Fibroblast of lung (primary cell): ENCODE measurements around the gene LRRC15. TPM values are rescaled to one million over a fixed set of nuclear protein-coding genes. Genes with fewer than 3 reads are reported as not detected.

ENCODE experiments used
- DNase-seq, 2 donors: peaks; one replicate each; pipeline versions ENCODE4 v3.0.0 to v3.0.0-alpha.2; 2010; ENCODE audit warnings: low read depth in 2 of 2
- H2AFZ ChIP-seq: 2 replicates; pipeline ENCODE4 v1.5.1; 2012; ENCODE audit warnings: low read length, control low read depth, inconsistent platforms
- H3K27ac ChIP-seq: 2 replicates; pipeline ENCODE4 v1.5.1; 2011; ENCODE audit warnings: low read length, control low read depth; ENCODE audit not compliant: insufficient read depth
- H3K27me3 ChIP-seq: 2 replicates; pipeline ENCODE4 v1.5.1; 2011; ENCODE audit warnings: mild to moderate bottlenecking, low read length; ENCODE audit not compliant: control insufficient read depth, insufficient read depth
- H3K36me3 ChIP-seq: 2 replicates; pipeline ENCODE4 v1.5.1; 2011; ENCODE audit warnings: low read length; ENCODE audit not compliant: control insufficient read depth, insufficient read depth
- H3K4me1 ChIP-seq: 2 replicates; pipeline ENCODE4 v1.5.1; 2011; ENCODE audit warnings: low read length; ENCODE audit not compliant: control insufficient read depth, insufficient read depth; ENCODE audit errors: extremely low read depth
- H3K4me2 ChIP-seq: 2 replicates; pipeline ENCODE4 v1.5.1; 2011; ENCODE audit warnings: low read length, control low read depth; ENCODE audit not compliant: insufficient read depth; ENCODE audit errors: extremely low read depth
- H3K4me3 ChIP-seq, 4 experiments: fragments of 200-600 bp in 1 of 4; sonication (generic) in 1 of 4; replicated peaks in 1 of 4; 2 replicates each; pipeline ENCODE4 v1.5.1; 2011 to 2016; ENCODE audit warnings: low read length in 4 of 4, low read depth in 3 of 4, mild to moderate bottlenecking in 3 of 4, control low read depth in 2 of 4, inconsistent platforms in 1 of 4, mixed read lengths in 1 of 4; ENCODE audit not compliant: insufficient read depth in 1 of 4; ENCODE audit errors: control extremely low read depth in 1 of 4
- H3K79me2 ChIP-seq: 2 replicates; pipeline ENCODE4 v1.5.1; 2012; ENCODE audit warnings: mild to moderate bottlenecking, low read length, inconsistent platforms; ENCODE audit not compliant: control insufficient read depth, insufficient read depth
- H3K9ac ChIP-seq: 2 replicates; pipeline ENCODE4 v1.5.1; 2011; ENCODE audit warnings: mild to moderate bottlenecking, low read length, control low read depth; ENCODE audit not compliant: insufficient read depth
- H3K9me3 ChIP-seq: 2 replicates; pipeline ENCODE4 v1.5.1; 2012; ENCODE audit warnings: low read depth, low read length; ENCODE audit not compliant: control insufficient read depth, insufficient read depth
- H4K20me1 ChIP-seq: 2 replicates; pipeline ENCODE4 v1.5.1; 2011; ENCODE audit warnings: low read length; ENCODE audit not compliant: control insufficient read depth, insufficient read depth; ENCODE audit errors: extremely low read depth
- CTCF ChIP-seq, 2 donors: IDR thresholded peaks in 1 of 2; conservative IDR thresholded peaks in 1 of 2; 1 replicate in 1 of 2; 2 replicates in 1 of 2; pipeline ENCODE4 v1.5.1; 2011 to 2012; ENCODE audit warnings: low read length in 2 of 2, control low read depth in 1 of 2, inconsistent platforms in 1 of 2, low read depth in 1 of 2, mild to moderate bottlenecking in 1 of 2
- EZH2 ChIP-seq: IDR thresholded peaks from 2 replicates; pipeline ENCODE4 v1.5.1; 2012; ENCODE audit warnings: low read length, control low read depth, mild to moderate bottlenecking; ENCODE audit errors: missing control alignments
- polyA plus RNA-seq, 2 donors: library from polyadenylated mRNA; depleted of rRNA in 1 of 2; stranded (reverse) in 1 of 2; unstranded in 1 of 2; fragments of >200 nt; gene quantifications; 2 replicates each; pipeline ENCODE4 v1.2.1, GENCODE V29; 2011 to 2012; ENCODE audit warnings: missing spikeins in 1 of 2
- total RNA-seq: library from RNA; depleted of rRNA; stranded (reverse); fragments of >200 nt; gene quantifications from 2 replicates; pipeline ENCODE4 v1.2.1, GENCODE V29; 2014

Gene LRRC15
- total and polyA plus RNA-seq, 2 donors (not counting 1 experiment from before 2014, with no cell fraction given): 0.58 to 2.3 TPM

- H3K79me2 ChIP-seq: no peaks in the 10 kb centered on the region
- no peaks in the 10 kb centered on the region for H3K4me1 ChIP-seq
- no peak overlapping the region for H3K9ac ChIP-seq
- H3K9me3 ChIP-seq: no peaks in the 10 kb centered on the region
- peaks cover 12% of the 10 kb centered on the region for H3K27me3 ChIP-seq
- H3K27ac ChIP-seq: no peak overlapping the region
- no peak overlapping the region for H3K4me3 ChIP-seq
- H4K20me1 ChIP-seq: no peaks in the 10 kb centered on the region
- no peak for DNase-seq
- no peaks in the 10 kb centered on the region for H3K36me3 ChIP-seq
- no peak overlapping the region for H3K4me2 ChIP-seq
- no peak overlapping the region for H2AFZ ChIP-seq
- no peak for TF ChIP-seq CTCF (conservative IDR thresholded peaks at IDR 0.05 in 1 of 2, IDR thresholded peaks at IDR 0.05 in 1 of 2; ENCODE audit: low read depth in 1 of 2, low read length in 2 of 2)
- TF ChIP-seq EZH2: no peak
Observed at GRCh38 chr3:194384569-194385001, 15.0 kb upstream of the LRRC15 start.

GRCh38 chr3:194384156-194384555 is 14.6 kb upstream of the LRRC15 start:
- Histone ChIP-seq H3K9me3 (no peaks in the 10 kb centered on the region), H3K27ac (no peak overlapping the region), H3K9ac (no peak overlapping the region), H3K79me2 (no peaks in the 10 kb centered on the region), H3K4me1 (no peaks in the 10 kb centered on the region), H3K36me3 (no peaks in the 10 kb centered on the region), H3K27me3 (peaks cover 9% of the 10 kb centered on the region), H4K20me1 (no peaks in the 10 kb centered on the region), H2AFZ (no peak overlapping the region), H3K4me2 (no peak overlapping the region), H3K4me3 (no peak overlapping the region)
- no peak for DNase-seq
- no peak for TF ChIP-seq EZH2
- no peak for TF ChIP-seq CTCF (conservative IDR thresholded peaks at IDR 0.05 in 1 of 2, IDR thresholded peaks at IDR 0.05 in 1 of 2; ENCODE audit: low read depth in 1 of 2, low read length in 2 of 2)

DNA sequence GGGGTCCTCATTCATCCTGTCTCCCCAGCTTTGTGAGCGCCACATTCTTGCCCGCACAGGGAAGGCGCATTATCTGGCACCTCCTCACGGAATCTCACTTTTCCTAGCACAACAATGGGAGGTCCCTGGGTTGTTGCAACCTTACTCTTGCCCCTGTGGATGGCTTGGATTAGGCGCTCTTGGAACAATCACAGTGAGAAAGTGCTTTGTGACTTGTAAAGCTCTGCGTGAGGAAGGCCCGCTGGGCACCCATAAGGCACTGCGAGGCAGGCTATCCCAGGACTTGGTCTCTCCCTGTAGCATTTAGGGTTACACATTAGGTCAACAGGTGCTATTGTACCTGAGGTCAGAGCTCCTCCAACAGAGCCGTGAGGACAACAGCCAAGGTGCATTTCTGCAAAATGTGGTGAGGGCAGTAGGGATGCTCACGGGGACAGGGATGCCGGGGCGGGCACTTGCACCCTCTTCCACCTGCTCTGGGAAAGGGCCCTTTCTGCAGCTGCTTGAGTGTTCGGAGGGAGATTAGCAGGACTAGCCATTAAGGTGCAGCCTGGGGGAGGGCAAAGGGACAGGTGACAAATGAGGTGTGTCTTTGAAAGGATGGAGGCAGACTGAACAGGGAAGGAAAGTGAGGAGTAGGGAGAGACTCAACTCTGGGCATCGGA is 13.9 kb upstream of the LRRC15 start:
- Histone ChIP-seq H3K4me2 (no peak overlapping the region), H3K36me3 (no peaks in the 10 kb centered on the region), H3K4me3 (no peak overlapping the region), H3K79me2 (no peaks in the 10 kb centered on the region), H4K20me1 (no peaks in the 10 kb centered on the region), H3K4me1 (no peaks in the 10 kb centered on the region), H3K27me3 (peaks cover 9% of the 10 kb centered on the region), H3K9me3 (no peaks in the 10 kb centered on the region), H2AFZ (no peak overlapping the region), H3K27ac (no peak overlapping the region), H3K9ac (no peak overlapping the region)
- TF ChIP-seq EZH2 (no peak), CTCF (conservative IDR thresholded peaks at IDR 0.05 in 1 of 2, IDR thresholded peaks at IDR 0.05 in 1 of 2; ENCODE audit: low read depth in 1 of 2, low read length in 2 of 2) (no peak)
- no peak for DNase-seq
